Ascending aorta (tissue), 2 donors: Measurements from ENCODE around the gene DBN1. TPM values are rescaled to one million over a fixed set of nuclear protein-coding genes. Genes with fewer than 3 reads are reported as not detected.

Experiments
- DNase-seq, 2 donors: peaks; one replicate each; pipeline ENCODE4 v3.0.0-alpha.2; 2019; ENCODE audit warnings: low spot score in 2 of 2
- H3K27ac ChIP-seq, 2 donors: fragments of 200-600 bp; sonication (generic); one replicate each; pipeline ENCODE4 v1.5.1; 2016 to 2017; ENCODE audit warnings: mild to moderate bottlenecking in 1 of 2
- H3K27me3 ChIP-seq: fragments of 200-600 bp; sonication (generic); one replicate; pipeline ENCODE4 v1.5.1; 2017
- H3K36me3 ChIP-seq, 2 donors: fragments of 200-600 bp; sonication (generic); one replicate each; pipeline ENCODE4 v1.5.1; 2016
- H3K4me1 ChIP-seq, 2 donors: fragments of 200-600 bp; sonication (generic); one replicate each; pipeline ENCODE4 v1.5.1; 2016 to 2017; ENCODE audit warnings: mild to moderate bottlenecking in 1 of 2
- H3K4me3 ChIP-seq, 2 donors: fragments of 200-600 bp; sonication (generic); one replicate each; pipeline ENCODE4 v1.5.1; 2016 to 2017; ENCODE audit warnings: mild to moderate bottlenecking in 1 of 2
- H3K9me3 ChIP-seq, 2 donors: fragments of 200-600 bp; sonication (generic); one replicate each; pipeline ENCODE4 v1.5.1; 2016
- CTCF ChIP-seq, 3 experiments: fragments of 200-600 bp in 2 of 3; fragments of 450-650 bp in 1 of 3; sonication (generic) in 2 of 3; IDR thresholded peaks; one replicate each; pipeline ENCODE4 v1.5.1; 2016 to 2019; ENCODE audit warnings: antibody characterized with exemption in 3 of 3, mild to moderate bottlenecking in 1 of 3, moderate library complexity in 1 of 3
- intact Hi-C: fragments of 100-400 bp; cut with DNase I; formaldehyde crosslinking; loops from one replicate; pipeline ENCODE4 v1.15.1; 2023
- total RNA-seq: library from RNA; depleted of rRNA; stranded (reverse); fragments of >200 nt; gene quantifications from one replicate; pipeline ENCODE4 v1.1.0, GENCODE V29; 2016

The DBN1 gene
- total RNA-seq, 1 donor from 2014 or later: 151 TPM

DNA sequence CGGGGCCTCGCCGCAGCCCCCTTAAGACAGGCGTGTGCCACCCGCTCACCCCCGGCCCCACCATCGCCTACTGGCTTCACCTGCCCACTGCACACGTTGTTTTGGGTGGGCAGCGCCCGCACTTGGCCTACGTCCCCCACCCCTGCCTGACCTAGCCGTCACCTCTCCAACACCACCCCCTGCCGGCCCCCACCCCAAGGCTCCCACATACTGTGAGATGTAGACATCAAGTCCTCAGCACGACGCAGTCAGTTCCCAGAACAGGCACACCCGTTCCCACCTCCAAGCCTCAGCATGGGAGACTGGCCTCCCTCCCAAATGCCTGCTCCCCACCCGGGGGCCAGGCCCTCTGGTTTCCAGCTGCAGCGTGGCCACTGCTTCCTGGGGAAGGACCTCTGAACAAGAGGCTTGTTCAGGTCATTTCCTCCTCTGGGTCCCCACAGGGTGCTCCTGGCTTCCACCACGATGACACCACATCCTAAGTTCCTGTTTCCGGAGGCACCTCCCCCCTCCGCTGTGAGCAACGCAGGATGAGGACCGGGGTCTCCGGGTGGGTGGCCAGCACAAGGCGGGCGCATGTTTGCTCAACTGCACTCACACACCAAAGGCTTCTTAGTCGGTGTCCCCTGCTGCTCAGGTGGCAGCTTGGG, 11.3 kb downstream of the DBN1 start:
- H3K36me3 ChIP-seq: peaks cover 34 to 50% of the 10 kb centered on the region in 2 donors
- peak overlapping the region in 1 of 2 donors; percentile 47 for H3K27ac ChIP-seq
- peaks cover 2 to 6% of the 10 kb centered on the region in 2 donors for H3K4me1 ChIP-seq
- no peaks in the 10 kb centered on the region for H3K27me3 ChIP-seq
- H3K4me3 ChIP-seq: no peak overlapping the region
- DNase-seq: no peak
- no peak for TF ChIP-seq CTCF (IDR thresholded peaks at IDR 0.05)
- intact Hi-C loops: no loop called here
- H3K9me3 ChIP-seq: no peaks in the 10 kb centered on the region

DNA sequence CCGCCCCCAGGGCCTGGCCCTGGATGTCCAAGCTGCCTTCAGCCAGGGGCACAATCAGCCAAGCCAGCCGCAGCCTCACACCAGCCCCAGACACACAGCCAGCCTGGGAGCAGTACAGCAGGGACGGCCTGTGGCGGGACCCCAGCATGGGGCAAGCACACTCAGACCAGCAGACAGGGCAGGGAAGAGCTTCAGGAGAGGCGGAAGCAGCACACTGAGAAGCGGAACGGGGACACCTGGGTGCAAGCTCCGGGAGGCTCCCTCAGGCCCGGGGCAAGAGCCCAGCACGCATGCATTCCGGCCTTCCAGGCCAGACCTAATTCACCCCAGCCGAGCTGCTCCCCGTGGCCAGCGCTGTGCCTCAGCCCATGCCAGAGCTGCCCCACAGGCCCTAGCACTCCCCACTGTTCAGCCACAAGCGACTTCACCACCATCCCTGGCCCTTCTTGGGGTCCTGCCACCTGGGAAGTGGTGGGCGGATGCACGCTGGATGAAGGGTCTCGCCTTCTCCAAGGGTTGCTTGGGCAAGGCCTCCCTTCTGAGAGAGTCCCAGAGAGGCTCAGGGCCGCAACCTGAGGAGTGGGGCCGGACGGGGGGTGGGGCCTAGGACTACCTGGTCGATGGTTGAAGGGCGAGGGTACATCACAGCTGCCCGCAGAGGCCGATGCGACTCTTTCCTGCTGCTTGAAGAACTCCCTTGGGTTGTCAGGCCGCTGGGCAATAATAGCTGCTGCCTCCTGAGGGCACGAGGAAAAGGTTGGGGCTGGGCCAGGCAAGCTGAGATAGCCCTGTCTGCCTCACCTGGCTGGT, 13.4 kb downstream of the DBN1 start:
- Histone ChIP-seq H3K27ac (no peak overlapping the region), H3K36me3 (peaks cover 14 to 29% of the 10 kb centered on the region in 2 donors), H3K9me3 (no peaks in the 10 kb centered on the region), H3K4me1 (peaks cover 16 to 17% of the 10 kb centered on the region in 2 donors), H3K4me3 (no peak overlapping the region), H3K27me3 (no peaks in the 10 kb centered on the region)
- TF ChIP-seq CTCF (IDR thresholded peaks at IDR 0.05): no peak
- intact Hi-C loops: loop anchor here (10.0 kb wide), 1 partner anchor 345 kb away; no protein-coding TSS in a partner anchor
- no peak for DNase-seq

DNA sequence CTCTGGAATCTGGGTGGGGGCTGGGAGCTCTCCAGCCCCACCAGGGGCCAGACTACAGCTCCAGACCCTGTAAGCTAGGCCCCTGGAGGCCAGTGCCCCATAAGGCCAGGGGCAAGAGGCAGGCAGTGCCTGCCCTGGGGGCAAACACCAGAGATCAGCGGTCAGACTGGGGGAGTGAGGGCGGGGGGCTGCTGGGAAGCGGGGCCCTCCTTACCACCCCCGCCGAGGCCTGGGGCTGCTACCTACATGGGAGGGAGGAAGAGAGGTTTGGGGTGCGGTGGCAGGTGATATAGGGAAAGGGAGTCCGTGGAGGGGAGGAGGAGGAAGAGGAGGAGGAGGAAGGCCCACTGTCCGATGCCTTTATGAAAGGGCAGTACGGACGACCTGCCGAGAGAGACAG, 14.1 kb downstream of the DBN1 start:
- no peak for TF ChIP-seq CTCF (IDR thresholded peaks at IDR 0.05)
- Histone ChIP-seq H3K27me3 (no peaks in the 10 kb centered on the region), H3K9me3 (no peaks in the 10 kb centered on the region), H3K4me1 (peaks cover 18% of the 10 kb centered on the region in 2 donors), H3K4me3 (no peak overlapping the region), H3K27ac (no peak overlapping the region), H3K36me3 (peaks cover 14 to 29% of the 10 kb centered on the region in 2 donors)
- intact Hi-C loops: loop anchor here (10.0 kb wide), 1 partner anchor 345 kb away; no protein-coding TSS in a partner anchor
- no peak for DNase-seq

DNA sequence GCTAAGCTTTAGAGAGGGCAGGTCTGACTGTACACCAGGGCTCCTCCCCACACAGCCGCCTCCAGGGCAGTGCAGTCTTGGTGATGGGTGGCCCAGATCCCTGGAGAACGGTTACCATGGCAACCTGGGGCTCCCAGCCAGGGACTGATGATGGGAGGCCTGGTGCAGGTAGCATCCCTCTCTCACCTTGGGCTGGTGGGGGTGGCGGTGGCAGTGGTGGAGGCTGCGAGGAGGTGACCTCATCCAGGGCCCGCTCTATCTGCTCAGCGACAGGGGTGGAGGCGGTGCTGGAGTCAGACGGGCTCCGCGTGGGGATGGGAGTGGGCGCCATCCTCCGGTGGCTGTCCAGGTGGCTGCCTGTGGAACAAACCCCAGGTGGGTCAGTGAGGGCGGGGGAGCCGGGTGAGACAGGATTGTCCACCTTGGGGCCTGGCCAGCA, 14.5 kb downstream of the DBN1 start:
- Histone ChIP-seq H3K4me3 (no peak overlapping the region), H3K27ac (no peak overlapping the region), H3K4me1 (peaks cover 18 to 20% of the 10 kb centered on the region in 2 donors), H3K27me3 (no peaks in the 10 kb centered on the region), H3K36me3 (peaks cover 14 to 29% of the 10 kb centered on the region in 2 donors), H3K9me3 (no peaks in the 10 kb centered on the region)
- no peak for DNase-seq
- no peak for TF ChIP-seq CTCF (IDR thresholded peaks at IDR 0.05)
- intact Hi-C loops: loop anchor here (10.0 kb wide), 1 partner anchor 344 kb away; no protein-coding TSS in a partner anchor

- H3K9me3 ChIP-seq: no peaks in the 10 kb centered on the region
- TF ChIP-seq CTCF (IDR thresholded peaks at IDR 0.05): no peak
- DNase-seq: no peak
- H3K4me3 ChIP-seq: no peak overlapping the region
- peaks cover 14 to 29% of the 10 kb centered on the region in 2 donors for H3K36me3 ChIP-seq
- H3K27me3 ChIP-seq: no peaks in the 10 kb centered on the region
- peak overlapping the region; percentile 68 to 80 for H3K27ac ChIP-seq
- peaks cover 18 to 22% of the 10 kb centered on the region in 2 donors for H3K4me1 ChIP-seq
- intact Hi-C loops: loop anchor here (1.0 to 10.0 kb wide), 3 partner anchors 15 to 343 kb away; partner anchors contain the start of gene DBN1
Measured at GRCh38 chr5:177457852-177458681, 15.4 kb downstream of the DBN1 start.
